K562 (cell line): ENCODE measurements around the gene CNMD. TPM values are rescaled to one million over a fixed set of nuclear protein-coding genes. Genes with fewer than 3 reads are reported as not detected.

Source experiments
- ATAC-seq: fragments of 200-7000 bp; cut with Tn5 transposase; 3 replicates; pipeline ENCODE4 v1.9.1; 2020; ENCODE audit warnings: moderate library complexity
- BruUV-seq: library from RNA; stranded (reverse); fragments of 400-500 nt; replicated peaks from 2 replicates; lab custom pipeline; 2021; lab: Mats Ljungman, UMichigan
- CTCF ChIA-PET: fragments of 300-600 bp; formaldehyde crosslinking; extraction: SDS; loops from one replicate; lab custom pipeline; 2021; ENCODE audit warnings: low intra/inter-chr PET ratio; lab: Yijun Ruan, JAX
- POLR2A ChIA-PET: fragments of 300-600, 350-650 bp; sonication (Branson Sonifier 250); formaldehyde crosslinking; extraction: SDS; loops from one replicate; lab custom pipeline; 2021; ENCODE audit warnings: antibody characterized with exemption, inconsistent platforms; lab: Yijun Ruan, JAX
- DNase-seq, 4 experiments: peaks; one replicate each; pipeline versions ENCODE4 v3.0.0 to v3.0.0-alpha.2; 2011 to 2018; ENCODE audit warnings: low spot score in 3 of 4, mixed read lengths in 3 of 4; ENCODE audit errors: extremely low read depth in 1 of 4
- FAIRE-seq: peaks from 2 replicates; lab custom pipeline; 2011; peaks lifted over from hg19 to GRCh38; lab: Jason Lieb, UNC
- H2AFZ ChIP-seq: 2 replicates; pipeline ENCODE4 v1.6.0; 2011; ENCODE audit warnings: low read depth, low read length, control low read depth, inconsistent platforms
- H3K27ac ChIP-seq: fragments of 200-600 bp; 3 replicates; pipeline ENCODE4 v1.8.0; 2011; ENCODE audit warnings: low read depth, mild to moderate bottlenecking, control low read depth, inconsistent platforms, low read length, moderate library complexity, mixed read lengths; ENCODE audit errors: extremely low read depth
- H3K27me3 ChIP-seq, 2 experiments: fragments of 300-600 bp in 1 of 2; 2 replicates in 1 of 2; 3 replicates in 1 of 2; pipeline versions ENCODE4 v1.6.0 to v1.8.0; 2011; ENCODE audit warnings: inconsistent platforms in 2 of 2, low read length in 2 of 2, mild to moderate bottlenecking in 1 of 2, mixed read lengths in 1 of 2, moderate library complexity in 1 of 2; ENCODE audit not compliant: control insufficient read depth in 2 of 2, insufficient read depth in 2 of 2
- H3K36me3 ChIP-seq: fragments of 300-600 bp; 3 replicates; pipeline ENCODE4 v1.8.0; 2011; ENCODE audit warnings: mild to moderate bottlenecking, low read length, inconsistent platforms; ENCODE audit not compliant: control insufficient read depth, insufficient read depth
- H3K4me1 ChIP-seq, 2 experiments: fragments of 200-600 bp in 1 of 2; replicated peaks in 1 of 2; 2 replicates in 1 of 2; 3 replicates in 1 of 2; pipeline versions ENCODE4 v1.5.1 to v1.8.0; 2011; ENCODE audit warnings: inconsistent platforms in 2 of 2, low read length in 2 of 2, mild to moderate bottlenecking in 1 of 2, mixed read lengths in 1 of 2, moderate library complexity in 1 of 2; ENCODE audit not compliant: control insufficient read depth in 2 of 2, insufficient read depth in 2 of 2
- H3K4me2 ChIP-seq: 2 replicates; pipeline ENCODE4 v1.6.1; 2011; ENCODE audit warnings: low read length, control low read depth, inconsistent platforms, mixed read lengths; ENCODE audit not compliant: insufficient read depth
- H3K4me3 ChIP-seq: fragments of 200-600 bp; sonication (generic), shearing (Covaris generic); 2 replicates; pipeline ENCODE4 v1.5.1; 2016; ENCODE audit warnings: control low read depth, inconsistent platforms
- H3K79me2 ChIP-seq: fragments of 200-600 bp; 3 replicates; pipeline ENCODE4 v1.8.0; 2011; ENCODE audit warnings: low read length, inconsistent platforms; ENCODE audit not compliant: control insufficient read depth, insufficient read depth
- H3K9ac ChIP-seq, 2 experiments: 2 replicates each; pipeline versions ENCODE4 v1.6.0 to v1.6.1; 2011; ENCODE audit warnings: low read depth in 2 of 2, low read length in 2 of 2, control low read depth in 1 of 2, inconsistent platforms in 1 of 2, mild to moderate bottlenecking in 1 of 2, mixed read lengths in 1 of 2; ENCODE audit not compliant: insufficient read depth in 1 of 2
- H3K9me1 ChIP-seq: one replicate; pipeline ENCODE4 v1.6.0; 2011; ENCODE audit warnings: inconsistent platforms, mild to moderate bottlenecking, low read length, moderate library complexity; ENCODE audit not compliant: control insufficient read depth, insufficient read depth
- H3K9me3 ChIP-seq: replicated peaks from 2 replicates; pipeline ENCODE4 v1.5.1; 2011; ENCODE audit warnings: low read depth, low read length, inconsistent platforms; ENCODE audit not compliant: control insufficient read depth, insufficient read depth
- H4K20me1 ChIP-seq: replicated peaks from 2 replicates; pipeline ENCODE4 v1.6.1; 2011; ENCODE audit warnings: low read length, inconsistent platforms, mixed read lengths; ENCODE audit not compliant: control insufficient read depth, insufficient read depth
- C11orf30 ChIP-seq: fragments of 450-650 bp; IDR thresholded peaks from 2 replicates; pipeline ENCODE4 v1.6.1; 2016; ENCODE audit warnings: low read depth, mild to moderate bottlenecking
- CCNT2 ChIP-seq: IDR thresholded peaks from 2 replicates; pipeline ENCODE4 v1.6.1; 2011; ENCODE audit warnings: borderline replicate concordance, low read depth, mild to moderate bottlenecking, moderate library complexity, mixed read lengths, low read length; ENCODE audit not compliant: insufficient read length; ENCODE audit errors: extremely low read depth
- GTF2F1 ChIP-seq: IDR thresholded peaks from 2 replicates; pipeline ENCODE4 v1.6.1; 2011; ENCODE audit warnings: low read depth, low read length, improper control_type of control experiment
- HDAC6 ChIP-seq: IDR thresholded peaks from 2 replicates; pipeline ENCODE4 v1.6.1; 2012; ENCODE audit warnings: low read depth, mild to moderate bottlenecking, control low read depth, inconsistent platforms, low read length, moderate library complexity
- HSF4 ChIP-seq: fragments of 250-450 bp; sonication (Bioruptor Pico); IDR thresholded peaks from 2 replicates; pipeline ENCODE4 v2.1.2; 2022; ENCODE audit warnings: mild to moderate bottlenecking, moderate library complexity, borderline replicate concordance
- MAFF ChIP-seq: IDR thresholded peaks from 2 replicates; pipeline ENCODE4 v1.6.1; 2012; ENCODE audit warnings: low read length, improper control_type of control experiment
- MTF1 ChIP-seq: fragments of 250-450 bp; sonication (Bioruptor Pico); IDR thresholded peaks from 2 replicates; pipeline ENCODE4 v1.9.0; 2021; ENCODE audit warnings: moderate library complexity, mild to moderate bottlenecking, inconsistent platforms, borderline replicate concordance
- RFX1 ChIP-seq: fragments of 450-650 bp; IDR thresholded peaks from 2 replicates; pipeline ENCODE4 v1.6.1; 2016; ENCODE audit warnings: mild to moderate bottlenecking, moderate library complexity
- TAF7 ChIP-seq: fragments of 450-650 bp; IDR thresholded peaks from 2 replicates; pipeline ENCODE4 v1.6.1; 2016; ENCODE audit warnings: missing genetic modification characterization, missing compliant biosample characterization
- ZNF316 ChIP-seq: fragments of 450-650 bp; IDR thresholded peaks from 2 replicates; pipeline ENCODE4 v1.6.1; 2016
- ZNF324 ChIP-seq: fragments of 250-450 bp; sonication (Bioruptor Pico); IDR thresholded peaks from 2 replicates; pipeline ENCODE4 v1.4.0; 2020; ENCODE audit warnings: mild to moderate bottlenecking
- ZNF778 ChIP-seq: fragments of 450-650 bp; formaldehyde crosslinking; IDR thresholded peaks from 2 replicates; pipeline ENCODE4 v1.4.0; 2020; ENCODE audit warnings: mild to moderate bottlenecking, moderate library complexity
- whole genome bisulfite sequencing: fragments of 100-300 bp; shearing (Covaris generic); methylation state at CpG from one replicate; pipeline ENCODE4 v1.1.6; 2016; ENCODE audit warnings: low coverage, mixed read lengths; ENCODE audit not compliant: insufficient coverage; ENCODE audit errors: missing lambda C conversion rate; 5-methylcytosine and 5-hydroxymethylcytosine counted together
- in situ Hi-C: fragments of 300-500 bp; cut with MboI; formaldehyde crosslinking; loops from 4 replicates; pipeline ENCODE4 v1.15.0; 2018; ENCODE audit warnings: inconsistent platforms, mixed read lengths
- intact Hi-C: fragments of 100-400 bp; cut with micrococcal nuclease; formaldehyde crosslinking; loops from 2 replicates; pipeline ENCODE4 v1.14.2; 2022
- polyA plus RNA-seq, 8 experiments: library from polyadenylated mRNA; depleted of rRNA in 4 of 8; stranded (reverse) in 5 of 8; unstranded in 3 of 8; fragments of >200 nt; fragmentation: Nextera tagmentation in 2 of 8; fragmentation: Illumina TruSeq in 1 of 8; extraction: Ambion mirVana in 2 of 8; extraction: Trizol in 1 of 8; gene quantifications; 2 replicates each; pipeline versions ENCODE4 v1.2.1 to v1.2.3, GENCODE V29; 2011 to 2014; ENCODE audit warnings: inconsistent platforms in 1 of 8, missing spikeins in 1 of 8
- total RNA-seq, 7 experiments: library from RNA; depleted of rRNA in 6 of 7; stranded (reverse); fragments of >200 nt in 6 of 7; fragmentation: Illumina TruSeq in 2 of 7; extraction: Trizol in 2 of 7; gene quantifications; 2 replicates each; pipeline versions ENCODE4 v1.2.1 to v1.2.3, GENCODE V29; 2011 to 2021; ENCODE audit warnings: low replicate concordance in 1 of 7

The CNMD gene
- total and polyA plus RNA-seq, 9 of the 15 experiments (the other 6 are each of a cell fraction or from before 2014, with no cell fraction given), result not detected

DNA sequence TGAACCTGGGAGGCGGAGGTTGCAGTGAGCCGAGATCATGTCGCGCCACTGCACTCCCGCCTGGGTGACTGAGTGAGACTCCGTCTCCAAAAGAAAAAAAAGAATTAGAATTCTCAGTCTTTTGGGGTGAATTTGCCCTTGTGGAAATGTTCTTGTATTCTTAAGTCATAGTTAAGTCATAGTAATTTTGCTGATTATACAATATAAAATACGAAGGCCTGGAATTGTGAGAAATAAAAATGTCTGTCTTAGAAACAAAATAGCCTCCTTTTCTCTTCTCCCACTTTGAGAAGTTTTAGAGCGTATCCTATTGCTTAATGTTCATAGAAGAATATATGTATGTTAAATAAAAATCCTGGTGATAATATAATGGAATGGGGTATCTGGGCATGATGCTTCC lies 68.9 kb downstream of the CNMD start:
- FAIRE-seq (no peak), ATAC-seq (no peak), DNase-seq (no peak)
- H3K9me3 ChIP-seq, result no peaks in the 10 kb centered on the region
- H3K4me3 ChIP-seq, result no peak overlapping the region
- H3K27ac ChIP-seq, result no peak overlapping the region
- H3K4me2 ChIP-seq, result no peak overlapping the region
- TF ChIP-seq C11orf30, result peak; percentile 54
- TF ChIP-seq ZNF324 (CRISPR knock-in tag), result no peak
- TF ChIP-seq MAFF, result peak; percentile 6; the same call in 1 of the 2 replicates
- peak; percentile 62 for TF ChIP-seq ZNF316
- WGBS, result 81% methylated on average over 4 of the region's 8 CpGs
- no peak overlapping the region for H3K9ac ChIP-seq
- in situ Hi-C loops (no loop called here), intact Hi-C loops (no loop called here)
- H3K79me2 ChIP-seq, result peaks cover 4% of the 10 kb centered on the region; the same call in 1 of the 3 replicates
- peaks cover 66% of the 10 kb centered on the region; the same call in 2 of the 3 replicates for H3K36me3 ChIP-seq
- ChIA-PET CTCF (no interaction called here), POLR2A (no interaction called here)
- no peaks in the 10 kb centered on the region for H3K9me1 ChIP-seq
- no peak overlapping the region for H2AFZ ChIP-seq
- H3K4me1 ChIP-seq, result no peaks in the 10 kb centered on the region; a peak in 1 of 5 replicates
- no TSS peak for BruUV-seq
- no peaks in the 10 kb centered on the region for H3K27me3 ChIP-seq
- no peaks in the 10 kb centered on the region for H4K20me1 ChIP-seq

DNA sequence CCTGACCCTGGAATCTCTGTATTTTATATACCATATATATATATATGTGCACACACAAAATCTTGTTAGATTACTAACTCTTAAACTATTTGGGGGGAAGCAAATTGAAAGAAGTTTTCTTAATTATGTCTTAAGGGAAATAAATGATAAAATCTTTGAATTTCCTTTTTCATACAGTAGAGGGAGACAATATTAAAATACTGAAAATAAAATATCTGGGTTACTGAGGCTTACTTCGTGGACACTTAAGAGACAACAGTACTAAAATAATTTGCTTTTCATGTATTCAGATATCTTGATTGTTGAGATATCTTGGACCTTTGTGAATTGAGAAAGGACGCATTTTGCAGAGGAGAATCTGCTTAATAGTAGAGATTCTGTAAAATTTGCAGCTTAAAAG lies 69.9 kb downstream of the CNMD start:
- no peaks in the 10 kb centered on the region for H3K9me3 ChIP-seq
- in situ Hi-C loops, result no loop called here
- TF ChIP-seq TAF7 (tag) (no peak), HSF4 (no peak), RFX1 (no peak), HDAC6 (no peak), CCNT2 (no peak), ZNF778 (no peak), GTF2F1 (no peak), MTF1 (CRISPR knock-in tag) (no peak)

More for the DNA sequence above, 69.9 kb downstream of the CNMD start:
- WGBS, result 92% methylated on average over 2 of the region's 2 CpGs
- Histone ChIP-seq H3K4me3 (no peak overlapping the region), H4K20me1 (no peaks in the 10 kb centered on the region), H3K27me3 (no peaks in the 10 kb centered on the region), H3K9me1 (no peaks in the 10 kb centered on the region), H3K9ac (no peak overlapping the region), H3K79me2 (peaks cover 4% of the 10 kb centered on the region; the same call in 1 of the 3 replicates), H3K36me3 (peaks cover 70% of the 10 kb centered on the region; the same call in 2 of the 3 replicates), H3K4me2 (no peak overlapping the region), H3K27ac (no peak overlapping the region), H3K4me1 (no peaks in the 10 kb centered on the region; a peak in 1 of 5 replicates), H2AFZ (no peak overlapping the region)
- intact Hi-C loops, result loop anchor here (5.0 kb wide), 1 partner anchor 68 kb away; the partner anchor contains the start of gene CNMD
- ChIA-PET POLR2A (no interaction called here), CTCF (interaction anchor here (0.7 kb wide), 1 partner anchor 299 kb away, joined by 3 read pairs; no protein-coding TSS in a partner anchor)
- no peak for ATAC-seq
- no peak for FAIRE-seq
- DNase-seq, result no peak
- no TSS peak for BruUV-seq
